Measurements from ENCODE around the gene ZNF823. TPM values are rescaled to one million over a fixed set of nuclear protein-coding genes. Genes with fewer than 3 reads are reported as not detected.

Gene ZNF823
- 2.6 to 3.3 TPM (median 3.0 TPM) in 5 replicates for total RNA-seq (2022; extraction: Qiagen RNA extraction; ENCODE audit: low read depth)

GRCh38 chr19:11738746-11739620 lies at the start of gene ZNF823:
ZNF823 (minus strand) TSS chr19:11738946; CDS start chr19:11738819, 127 bp downstream.

GRCh38 chr19:11766597-11767591 lies 28.1 kb upstream of the ZNF823 start, which contains the start of gene ZNF441:
ZNF441 (plus strand) TSS chr19:11767000; CDS start chr19:11767194, 194 bp downstream.

Other genes starting within 250 kb of the ZNF823 start
- 4.3 to 5.4 TPM (median 4.7 TPM) in 5 replicates for gene ZNF653, start 233.1 kb downstream of the ZNF823 start, total RNA-seq (2022; extraction: Qiagen RNA extraction; ENCODE audit: low read depth)
- 30.1 to 36.2 TPM (median 32.5 TPM) in 5 replicates for gene ECSIT, start 209.8 kb downstream of the ZNF823 start, total RNA-seq (2022; extraction: Qiagen RNA extraction; ENCODE audit: low read depth)
- 0.28 to 0.56 TPM (median 0.44 TPM) in 5 replicates for gene CNN1, start 200.1 kb downstream of the ZNF823 start, total RNA-seq (2022; extraction: Qiagen RNA extraction; ENCODE audit: low read depth)
- 89.9 to 117 TPM (median 98.9 TPM) in 5 replicates for gene ELOF1, start 179.7 kb downstream of the ZNF823 start, total RNA-seq (2022; extraction: Qiagen RNA extraction; ENCODE audit: low read depth)
- 0.16 to 0.66 TPM (median 0.17 TPM) in 3 of 5 replicates, not detected in the others for gene ACP5, start 161.3 kb downstream of the ZNF823 start, total RNA-seq (2022; extraction: Qiagen RNA extraction; ENCODE audit: low read depth)
- gene ZNF627, start 141.5 kb downstream of the ZNF823 start, total RNA-seq (2022; extraction: Qiagen RNA extraction; ENCODE audit: low read depth) = 2.9 to 4.8 TPM (median 4.1 TPM) in 5 replicates
- gene ZNF441, start 28.1 kb upstream of the ZNF823 start, total RNA-seq (2022; extraction: Qiagen RNA extraction; ENCODE audit: low read depth) = not detected in 5 replicates
- gene ZNF491, start 59.6 kb upstream of the ZNF823 start, total RNA-seq (2022; extraction: Qiagen RNA extraction; ENCODE audit: low read depth) = not detected in 5 replicates
- 0.04 to 0.14 TPM (median 0.11 TPM) in 5 replicates for gene ZNF440, start 75.3 kb upstream of the ZNF823 start, total RNA-seq (2022; extraction: Qiagen RNA extraction; ENCODE audit: low read depth)
- not detected in 5 replicates for gene ZNF439, start 109.8 kb upstream of the ZNF823 start, total RNA-seq (2022; extraction: Qiagen RNA extraction; ENCODE audit: low read depth)
- gene ZNF69, start 148.8 kb upstream of the ZNF823 start, total RNA-seq (2022; extraction: Qiagen RNA extraction; ENCODE audit: low read depth) = not detected in 5 replicates
- 0.19 to 0.33 TPM (median 0.30 TPM) in 5 replicates for gene ZNF700, start 186.2 kb upstream of the ZNF823 start, total RNA-seq (2022; extraction: Qiagen RNA extraction; ENCODE audit: low read depth)
- not detected in 5 replicates for gene ZNF763, start 226.1 kb upstream of the ZNF823 start, total RNA-seq (2022; extraction: Qiagen RNA extraction; ENCODE audit: low read depth)